ENCODE measurements around the gene CDCA7L. TPM values are rescaled to one million over a fixed set of nuclear protein-coding genes. Genes with fewer than 3 reads are reported as not detected.
"Not testable (repeated sequence)": the region's sequence is repeated elsewhere in the genome, so short reads cannot be mapped to it uniquely, and the experiment has no call there.

CDCA7L gene
- polyA plus RNA-seq, 4 donors, result 43.5 to 56.2 (median 48.5) TPM

- no peak for DNase-seq (ENCODE audit: low read depth in 4 of 4, low spot score in 3 of 4)
Measured at GRCh38 chr7:21866731-21867130, 79.0 kb downstream of the CDCA7L start.

GRCh38 chr7:21865631-21866204 lies 80.0 kb downstream of the CDCA7L start:
- DNase-seq (ENCODE audit: low read depth in 4 of 4, low spot score in 3 of 4), result not testable (repeated sequence)

- no peak for DNase-seq (ENCODE audit: low read depth in 4 of 4, low spot score in 3 of 4)
Measured at GRCh38 chr7:21851559-21851967, 94.1 kb downstream of the CDCA7L start.
